Effector memory CD4-positive, alpha-beta T cell (primary cell): ENCODE measurements around the gene TMEM161A.

Experiments used
- DNase-seq, 3 donors: peaks; one replicate each; pipeline ENCODE4 v3.0.0-alpha.2; 2020
- H3K27ac ChIP-seq: 2 replicates; pipeline ENCODE4 v1.7.0; 2013; ENCODE audit warnings: mild to moderate bottlenecking, low read length, moderate library complexity; ENCODE audit not compliant: insufficient read depth, poor library complexity, severe bottlenecking
- H3K27me3 ChIP-seq: replicated peaks from 2 replicates; pipeline ENCODE4 v1.7.0; 2013; ENCODE audit warnings: mild to moderate bottlenecking, low read length; ENCODE audit not compliant: insufficient read depth, control insufficient read depth, poor library complexity, severe bottlenecking
- H3K36me3 ChIP-seq: 2 replicates; pipeline ENCODE4 v1.7.0; 2013; ENCODE audit warnings: mild to moderate bottlenecking, low read length, moderate library complexity; ENCODE audit not compliant: control insufficient read depth, insufficient read depth
- H3K4me1 ChIP-seq: 2 replicates; pipeline ENCODE4 v1.7.0; 2013; ENCODE audit warnings: low read length, mild to moderate bottlenecking; ENCODE audit not compliant: control insufficient read depth, insufficient read depth, poor library complexity, severe bottlenecking
- H3K4me3 ChIP-seq: 2 replicates; pipeline ENCODE4 v1.7.0; 2013; ENCODE audit warnings: low read length, low read depth, mild to moderate bottlenecking; ENCODE audit not compliant: insufficient read depth, poor library complexity, severe bottlenecking
- H3K9me3 ChIP-seq: 2 replicates; pipeline ENCODE4 v1.7.0; 2013; ENCODE audit warnings: mild to moderate bottlenecking, low read length, moderate library complexity; ENCODE audit not compliant: control insufficient read depth

Gene TMEM161A

GRCh38 chr19:19170873-19171672, 32.8 kb upstream of the TMEM161A start:
- Histone ChIP-seq H3K36me3 (no peaks in the 10 kb centered on the region), H3K4me3 (no peak overlapping the region), H3K9me3 (no peaks in the 10 kb centered on the region), H3K27ac (no peak overlapping the region), H3K27me3 (no peaks in the 10 kb centered on the region), H3K4me1 (peaks cover 12% of the 10 kb centered on the region)
- no peak for DNase-seq

DNA sequence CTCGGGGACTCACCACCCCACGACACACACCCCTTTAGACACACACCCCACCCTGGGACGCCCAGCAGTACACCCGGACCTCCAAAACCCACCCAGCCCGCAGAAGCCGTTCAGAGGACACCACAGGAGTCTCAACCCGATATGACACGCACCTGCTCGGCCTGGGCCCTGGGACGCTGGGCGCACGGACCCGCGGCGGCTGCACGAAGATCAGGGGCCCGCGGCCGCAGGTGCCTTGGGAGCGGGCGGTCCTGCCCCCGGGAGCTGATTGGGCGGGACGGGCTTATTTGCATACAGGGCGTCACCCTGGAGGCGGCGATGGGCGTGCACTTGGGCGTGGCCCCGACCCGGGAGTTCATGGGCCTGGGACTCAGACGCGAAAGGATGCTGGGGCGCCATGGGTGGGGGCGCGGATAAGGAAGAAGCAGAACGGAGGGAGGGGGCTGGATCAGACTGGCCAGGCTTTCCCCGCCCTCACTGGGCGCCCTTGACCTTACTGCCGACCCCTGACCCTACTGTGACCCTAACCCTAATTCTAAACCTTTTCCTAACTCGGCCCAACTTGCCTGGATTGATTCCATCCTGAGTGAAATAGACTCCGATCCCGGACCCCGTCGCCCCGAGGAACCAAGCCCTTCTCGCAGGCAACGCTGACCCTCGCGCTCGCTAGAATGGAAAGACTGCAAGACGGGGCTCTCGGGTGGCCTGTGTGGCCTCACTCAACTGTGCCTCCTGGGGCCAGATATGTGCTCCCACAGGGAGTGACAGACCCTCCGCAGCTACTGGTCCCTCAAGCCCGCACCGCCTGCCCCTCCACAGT, 32.0 kb upstream of the TMEM161A start, which contains the start of gene MEF2B:
MEF2B (minus strand) TSS at position 211 of the 820 bp plus-strand sequence. CDS start 19,528 bp downstream, outside the sequence.
- no peaks in the 10 kb centered on the region for H3K9me3 ChIP-seq
- DNase-seq, result peak; percentile 44 to 69 (median 63)
- peaks cover 1% of the 10 kb centered on the region for H3K36me3 ChIP-seq
- peak within 1 kb of the TSS; percentile 35 for H3K4me3 ChIP-seq
- H3K27me3 ChIP-seq, result no peaks in the 10 kb centered on the region
- no peak within 1 kb of the TSS for H3K27ac ChIP-seq
- H3K4me1 ChIP-seq, result peaks cover 12% of the 10 kb centered on the region

DNA sequence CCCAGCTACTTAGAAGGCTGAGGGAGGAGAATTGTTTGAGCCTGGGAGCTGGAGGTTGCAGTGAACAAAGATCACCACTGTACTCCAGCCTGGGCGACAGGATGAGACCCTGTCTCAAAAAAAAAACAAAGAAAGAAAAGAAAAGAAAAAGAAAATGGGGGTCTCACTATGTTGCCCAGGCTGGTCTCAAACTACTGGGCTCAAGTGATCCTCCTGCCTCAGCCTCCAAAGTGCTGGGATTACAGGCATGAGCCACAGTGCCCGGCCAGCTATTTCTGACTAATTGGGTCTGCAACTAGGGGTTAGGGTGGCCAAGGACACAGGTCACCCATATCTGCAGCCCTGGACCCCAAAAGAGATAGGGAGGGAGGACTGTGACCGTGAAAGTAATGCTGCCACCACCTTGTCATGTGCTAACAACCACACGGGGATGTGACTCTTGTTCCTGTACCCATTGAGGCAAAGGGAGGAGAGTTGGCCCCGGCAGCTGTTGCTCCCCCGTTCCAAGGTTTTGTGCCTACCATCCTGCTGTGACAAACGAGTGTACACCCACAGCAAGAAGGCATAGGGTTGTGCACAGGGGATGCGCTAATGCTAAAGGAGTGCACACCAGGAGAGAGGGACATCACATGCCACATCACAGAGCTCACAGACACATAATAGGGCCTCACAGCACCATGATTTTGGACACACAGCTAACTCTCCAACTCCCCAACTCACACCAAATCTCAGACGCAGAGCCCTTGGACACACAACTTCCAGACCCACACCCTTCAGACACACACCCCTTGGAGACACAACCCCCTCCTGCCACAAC, 31.2 kb upstream of the TMEM161A start:
- Histone ChIP-seq H3K27ac (no peak overlapping the region), H3K4me3 (peak overlapping the region; percentile 35), H3K9me3 (no peaks in the 10 kb centered on the region), H3K4me1 (peaks cover 12% of the 10 kb centered on the region), H3K36me3 (peaks cover 3% of the 10 kb centered on the region), H3K27me3 (no peaks in the 10 kb centered on the region)
- no peak for DNase-seq

- Histone ChIP-seq H3K27ac (no peak overlapping the region), H3K4me3 (no peak overlapping the region), H3K27me3 (no peaks in the 10 kb centered on the region), H3K36me3 (peaks cover 3% of the 10 kb centered on the region), H3K9me3 (no peaks in the 10 kb centered on the region), H3K4me1 (peaks cover 12% of the 10 kb centered on the region)
- no peak for DNase-seq
These were observed 29.3 kb upstream of the TMEM161A start for GRCh38 chr19:19167612-19168011.

DNA sequence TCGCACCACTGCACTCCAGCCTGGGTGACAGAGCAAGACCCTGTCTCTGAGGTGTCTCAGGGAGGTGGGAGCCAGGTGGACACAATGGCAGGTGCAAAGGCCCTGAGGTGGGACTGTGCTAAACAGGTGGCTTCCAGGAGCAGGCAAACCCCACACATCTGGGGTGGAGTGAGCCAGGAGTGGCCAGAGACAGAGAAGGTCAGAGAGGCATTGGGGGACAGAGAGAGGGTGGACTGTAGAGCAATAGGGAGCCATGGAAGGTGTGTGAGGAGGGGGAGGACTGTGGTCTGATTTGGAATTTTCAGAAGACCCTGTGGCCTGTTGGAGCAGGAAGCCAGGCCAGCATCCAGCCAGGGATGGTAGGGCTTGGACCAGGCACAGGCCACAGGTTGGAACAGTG, 27.1 kb upstream of the TMEM161A start:
- no peaks in the 10 kb centered on the region for H3K9me3 ChIP-seq
- H3K36me3 ChIP-seq, result peaks cover 3% of the 10 kb centered on the region
- DNase-seq, result no peak
- H3K4me1 ChIP-seq, result peaks cover 8% of the 10 kb centered on the region
- no peaks in the 10 kb centered on the region for H3K27me3 ChIP-seq
- H3K4me3 ChIP-seq, result no peak overlapping the region
- no peak overlapping the region for H3K27ac ChIP-seq

- Histone ChIP-seq H3K27me3 (no peaks in the 10 kb centered on the region), H3K9me3 (no peaks in the 10 kb centered on the region), H3K4me3 (no peak overlapping the region), H3K27ac (no peak overlapping the region), H3K36me3 (peaks cover 3% of the 10 kb centered on the region), H3K4me1 (no peaks in the 10 kb centered on the region)
- DNase-seq, result no peak
These were observed 24.2 kb upstream of the TMEM161A start for GRCh38 chr19:19162495-19162894.

DNA sequence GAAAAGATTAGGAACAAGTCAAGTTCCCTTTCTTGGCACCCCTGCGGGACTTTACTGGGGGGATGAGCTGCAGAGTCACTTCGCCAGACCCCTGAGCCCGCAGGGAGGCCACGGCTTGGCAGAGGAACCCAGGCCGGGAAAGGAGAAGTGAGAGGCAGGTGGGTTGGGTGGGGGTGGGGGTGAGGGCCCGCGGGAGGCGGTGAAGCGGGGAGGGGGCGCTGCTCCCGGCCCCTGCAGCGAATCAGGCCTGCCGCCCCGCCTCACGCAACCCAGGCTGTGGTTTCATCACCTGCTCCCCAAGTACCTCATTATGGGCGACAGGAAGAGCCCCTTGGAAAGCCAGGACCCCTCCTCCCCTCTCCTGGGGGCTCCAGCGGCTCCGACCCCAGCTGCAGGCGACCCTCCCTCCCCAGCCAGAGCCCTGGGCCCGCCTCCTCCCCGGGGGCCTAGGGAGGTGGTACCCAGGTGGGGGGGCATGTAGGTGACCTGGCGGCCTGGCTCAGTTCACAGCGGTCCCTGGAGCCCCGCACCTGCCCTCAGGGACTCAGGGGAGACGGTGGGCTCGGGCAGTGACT, 22.3 kb upstream of the TMEM161A start:
- Histone ChIP-seq H3K4me3 (no peak overlapping the region), H3K36me3 (peaks cover 13% of the 10 kb centered on the region), H3K27me3 (no peaks in the 10 kb centered on the region), H3K27ac (no peak overlapping the region), H3K9me3 (no peaks in the 10 kb centered on the region), H3K4me1 (no peaks in the 10 kb centered on the region)
- no peak for DNase-seq

GRCh38 chr19:19159534-19159933, 21.3 kb upstream of the TMEM161A start:
- DNase-seq, result no peak
- Histone ChIP-seq H3K27me3 (no peaks in the 10 kb centered on the region), H3K4me1 (no peaks in the 10 kb centered on the region), H3K36me3 (peaks cover 10% of the 10 kb centered on the region), H3K27ac (no peak overlapping the region), H3K4me3 (no peak overlapping the region), H3K9me3 (no peaks in the 10 kb centered on the region)

DNA sequence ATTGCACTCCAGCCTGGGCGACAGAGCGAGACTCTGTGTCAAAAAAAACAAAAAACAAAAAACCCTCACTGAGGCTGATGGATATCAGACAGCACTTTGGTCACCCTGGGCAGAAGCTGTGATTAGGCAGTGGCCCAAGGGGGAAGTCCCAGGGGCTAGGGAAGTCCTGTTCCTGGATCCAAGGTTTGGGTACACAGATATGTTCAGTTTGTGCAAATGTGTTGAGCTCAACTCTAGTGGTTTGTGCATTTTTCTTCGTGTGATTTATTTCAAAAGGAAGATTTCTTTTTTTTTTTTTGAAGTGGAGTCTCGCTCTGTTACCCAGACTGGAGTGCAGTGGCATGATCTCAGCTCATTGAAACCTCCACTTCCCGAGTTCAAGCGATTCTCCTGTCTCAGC, 19.5 kb upstream of the TMEM161A start:
- no peak overlapping the region for H3K4me3 ChIP-seq
- no peaks in the 10 kb centered on the region for H3K9me3 ChIP-seq
- H3K27me3 ChIP-seq, result no peaks in the 10 kb centered on the region
- no peak overlapping the region for H3K27ac ChIP-seq
- DNase-seq, result no peak
- H3K36me3 ChIP-seq, result peaks cover 10% of the 10 kb centered on the region
- no peaks in the 10 kb centered on the region for H3K4me1 ChIP-seq
